HUES6 (cell line): ENCODE measurements around the gene WDFY4.

Source experiments
- H3K27ac ChIP-seq: 2 replicates; pipeline ENCODE4 v1.7.0; 2013; ENCODE audit warnings: low read depth, mild to moderate bottlenecking, low read length, inconsistent platforms
- H3K27me3 ChIP-seq: 2 replicates; pipeline ENCODE4 v1.6.1; 2013; ENCODE audit warnings: low read length; ENCODE audit not compliant: control insufficient read depth, insufficient read depth
- H3K36me3 ChIP-seq: 2 replicates; pipeline ENCODE4 v1.6.1; 2013; ENCODE audit warnings: low read length; ENCODE audit not compliant: control insufficient read depth, insufficient read depth
- H3K4me1 ChIP-seq: 2 replicates; pipeline ENCODE4 v1.6.1; 2013; ENCODE audit warnings: low read length; ENCODE audit not compliant: control insufficient read depth, insufficient read depth
- H3K4me3 ChIP-seq: 2 replicates; pipeline ENCODE4 v1.5.1; 2013; ENCODE audit warnings: low read depth, low read length
- H3K9ac ChIP-seq: one replicate; pipeline ENCODE4 v1.6.1; 2013; ENCODE audit warnings: mild to moderate bottlenecking, low read length
- H3K9me3 ChIP-seq: 2 replicates; pipeline ENCODE4 v1.6.1; 2013; ENCODE audit warnings: low read depth, low read length; ENCODE audit not compliant: control insufficient read depth, insufficient read depth

WDFY4 gene

GRCh38 chr10:48736596-48736995, 51.9 kb downstream of the WDFY4 start:
- Histone ChIP-seq H3K9ac (no peak overlapping the region), H3K4me3 (no peak overlapping the region), H3K27ac (no peak overlapping the region), H3K36me3 (no peaks in the 10 kb centered on the region), H3K9me3 (0 out of 2 replicates have a peak, but pooled peaks cover 4% of the 10 kb centered on the region), H3K27me3 (no peaks in the 10 kb centered on the region), H3K4me1 (no peaks in the 10 kb centered on the region; the same call in 1 of the 2 replicates)

- Histone ChIP-seq H3K36me3 (no peaks in the 10 kb centered on the region), H3K4me3 (no peak overlapping the region), H3K4me1 (no peaks in the 10 kb centered on the region; the same call in 1 of the 2 replicates), H3K27me3 (no peaks in the 10 kb centered on the region), H3K9me3 (0 out of 2 replicates have a peak, but pooled peaks cover 4% of the 10 kb centered on the region), H3K27ac (no peak overlapping the region), H3K9ac (no peak overlapping the region)
Measured at GRCh38 chr10:48737886-48738285, 53.2 kb downstream of the WDFY4 start.

DNA sequence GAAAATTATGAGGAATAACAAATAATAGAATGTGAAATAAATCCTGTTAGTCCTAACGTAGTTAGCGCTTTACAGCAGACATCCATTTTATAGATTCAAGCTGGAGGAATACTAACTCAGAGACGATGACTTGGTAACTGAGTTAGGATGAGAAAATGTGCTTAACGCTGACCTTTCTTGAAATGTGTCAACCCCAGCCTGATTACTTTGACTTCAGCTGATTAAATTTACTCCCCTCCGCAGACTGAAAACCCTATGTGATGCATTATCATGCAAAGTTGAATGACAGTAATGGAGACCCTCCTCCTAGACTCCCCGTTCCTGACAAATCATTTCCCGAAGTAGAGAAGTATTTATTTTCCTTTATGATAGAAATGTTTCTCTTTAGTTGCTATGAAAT, 54.5 kb downstream of the WDFY4 start:
- H3K27me3 ChIP-seq = no peaks in the 10 kb centered on the region

DNA sequence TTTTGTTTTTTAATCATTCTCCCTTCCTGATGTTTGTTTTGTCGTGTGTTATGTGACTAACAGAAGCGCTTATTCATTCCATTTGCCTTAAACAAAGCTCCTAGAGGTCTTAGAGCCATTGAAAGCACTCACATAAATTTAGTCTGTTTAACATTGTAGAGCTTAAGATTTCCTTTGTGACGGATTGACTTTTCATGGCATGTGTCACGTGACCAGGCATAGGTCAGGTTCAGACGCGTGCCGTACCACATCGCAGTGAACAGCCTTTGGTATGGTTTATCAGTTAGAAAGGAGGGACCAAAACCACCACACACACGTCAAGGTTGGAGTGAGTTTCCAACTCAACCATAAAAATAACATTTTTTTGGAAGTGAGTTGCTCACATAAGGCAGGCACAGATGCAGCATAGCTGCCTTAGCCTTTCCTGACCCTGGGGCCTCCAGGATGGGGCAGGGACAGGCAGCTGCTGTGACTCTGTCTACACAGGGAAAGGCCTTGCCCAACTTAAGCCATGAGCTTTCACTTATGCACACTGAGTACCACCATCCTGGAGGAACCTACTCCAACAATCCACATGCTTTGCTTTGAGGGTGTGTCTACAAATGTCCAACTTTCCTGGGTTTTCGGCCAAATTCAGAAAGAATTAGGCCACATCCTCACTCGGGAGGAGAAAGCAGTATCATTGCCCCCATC, 55.5 kb downstream of the WDFY4 start:
- H3K9ac ChIP-seq = no peak overlapping the region
- H3K4me1 ChIP-seq = no peaks in the 10 kb centered on the region
- no peaks in the 10 kb centered on the region for H3K27me3 ChIP-seq
- no peak overlapping the region for H3K4me3 ChIP-seq
- H3K9me3 ChIP-seq = 0 out of 2 replicates have a peak, but pooled peaks cover 4% of the 10 kb centered on the region
- H3K36me3 ChIP-seq = no peaks in the 10 kb centered on the region
- no peak overlapping the region for H3K27ac ChIP-seq

More for the DNA sequence above, 54.5 kb downstream of the WDFY4 start:
- no peaks in the 10 kb centered on the region for H3K4me1 ChIP-seq
- no peak overlapping the region for H3K4me3 ChIP-seq
- no peaks in the 10 kb centered on the region for H3K36me3 ChIP-seq
- H3K9ac ChIP-seq = no peak overlapping the region
- H3K9me3 ChIP-seq = 0 out of 2 replicates have a peak, but pooled peaks cover 4% of the 10 kb centered on the region
- H3K27ac ChIP-seq = no peak overlapping the region

GRCh38 chr10:48740988-48741387, 56.3 kb downstream of the WDFY4 start:
- H3K4me1 ChIP-seq = no peaks in the 10 kb centered on the region
- 0 out of 2 replicates have a peak, but pooled peaks cover 1% of the 10 kb centered on the region for H3K9me3 ChIP-seq
- no peak overlapping the region for H3K4me3 ChIP-seq
- H3K27ac ChIP-seq = no peak overlapping the region
- H3K9ac ChIP-seq = no peak overlapping the region
- H3K27me3 ChIP-seq = no peaks in the 10 kb centered on the region
- H3K36me3 ChIP-seq = no peaks in the 10 kb centered on the region

- Histone ChIP-seq H3K27me3 (no peaks in the 10 kb centered on the region), H3K4me1 (no peaks in the 10 kb centered on the region), H3K36me3 (no peaks in the 10 kb centered on the region)
Measured at GRCh38 chr10:48742891-48743860, 58.5 kb downstream of the WDFY4 start.

DNA sequence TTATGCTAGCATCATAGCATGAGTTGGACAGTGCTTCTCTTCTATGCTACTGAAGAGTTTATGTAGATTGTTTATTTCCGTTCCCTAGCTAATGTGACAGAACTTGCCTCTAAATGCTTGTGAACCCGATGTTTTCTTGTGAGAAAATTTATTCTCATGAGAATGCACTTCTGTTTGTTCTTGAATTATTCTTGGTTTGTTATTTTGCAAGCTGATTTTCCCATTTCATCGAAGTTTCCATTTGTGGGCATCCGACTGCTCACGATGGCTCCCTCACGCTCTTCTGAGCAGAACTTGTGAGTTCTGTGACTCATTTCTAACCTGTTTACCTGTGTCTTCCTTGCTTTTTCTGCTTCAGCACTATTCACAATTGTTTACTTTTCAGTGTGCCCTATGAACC, 59.9 kb downstream of the WDFY4 start:
- H3K36me3 ChIP-seq = no peaks in the 10 kb centered on the region
- H3K4me3 ChIP-seq = no peak overlapping the region
- no peaks in the 10 kb centered on the region for H3K27me3 ChIP-seq

More at GRCh38 chr10:48742891-48743860, 58.5 kb downstream of the WDFY4 start:
- Histone ChIP-seq H3K9me3 (no peaks in the 10 kb centered on the region), H3K27ac (no peak overlapping the region), H3K9ac (no peak overlapping the region), H3K4me3 (no peak overlapping the region)

DNA sequence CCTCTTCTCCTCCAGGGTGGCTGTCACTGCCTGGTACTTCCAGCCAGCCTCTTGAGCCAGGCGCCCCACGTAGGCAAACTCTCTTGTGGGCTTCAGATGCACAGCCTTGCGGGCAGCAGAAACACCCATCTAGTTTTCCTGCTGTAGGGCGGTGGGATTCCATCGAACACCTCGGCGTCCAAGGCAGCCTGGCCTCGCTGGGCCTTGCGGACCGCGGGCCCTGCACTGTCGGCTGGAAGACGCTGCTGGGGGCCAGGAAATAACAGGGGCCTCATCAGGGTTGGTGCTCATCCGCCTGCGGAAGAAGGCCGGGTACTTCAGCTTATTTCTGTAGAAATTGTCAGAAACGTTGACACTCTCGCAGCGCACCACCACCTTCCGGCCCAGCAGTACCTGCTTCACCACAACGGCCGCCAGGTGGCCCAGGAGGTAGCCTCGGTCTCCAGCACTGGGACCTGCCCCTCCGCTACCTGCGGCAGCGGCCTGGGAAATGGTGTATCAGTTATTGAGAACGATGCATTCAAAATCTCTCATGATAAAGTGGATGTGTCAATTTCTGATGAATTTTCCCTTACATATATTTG, 61.1 kb downstream of the WDFY4 start:
- no peak overlapping the region for H3K9ac ChIP-seq
- H3K9me3 ChIP-seq = no peaks in the 10 kb centered on the region
- H3K27ac ChIP-seq = no peak overlapping the region
- H3K36me3 ChIP-seq = no peaks in the 10 kb centered on the region
- no peaks in the 10 kb centered on the region for H3K27me3 ChIP-seq
- no peaks in the 10 kb centered on the region for H3K4me1 ChIP-seq
- no peak overlapping the region for H3K4me3 ChIP-seq

More for the DNA sequence above, 59.9 kb downstream of the WDFY4 start:
- Histone ChIP-seq H3K9me3 (no peaks in the 10 kb centered on the region), H3K4me1 (no peaks in the 10 kb centered on the region), H3K9ac (no peak overlapping the region), H3K27ac (no peak overlapping the region)

DNA sequence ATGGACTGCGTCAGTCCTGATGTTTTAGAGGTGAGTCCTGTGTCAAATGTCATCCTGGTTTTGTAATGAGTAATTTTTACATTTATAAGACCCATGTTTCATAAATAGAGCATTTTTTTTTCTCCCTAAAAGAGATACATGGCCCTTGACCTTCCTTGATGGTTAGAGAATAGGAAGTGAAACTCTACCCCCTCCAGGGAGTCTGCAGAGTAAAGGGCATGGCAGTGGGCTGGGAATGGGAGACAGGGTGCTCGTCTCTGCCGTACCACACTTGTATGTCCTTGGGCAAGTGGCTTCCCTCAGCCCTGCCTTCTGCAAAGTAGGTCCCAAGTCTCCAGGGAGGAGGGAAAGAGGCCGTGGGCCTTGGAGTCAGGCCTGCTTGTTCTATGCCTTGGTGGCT, 63.9 kb downstream of the WDFY4 start:
- no peak overlapping the region for H3K4me3 ChIP-seq
- H3K36me3 ChIP-seq = no peaks in the 10 kb centered on the region
- H3K27ac ChIP-seq = no peak overlapping the region
- no peaks in the 10 kb centered on the region for H3K4me1 ChIP-seq
- no peaks in the 10 kb centered on the region for H3K27me3 ChIP-seq
- no peaks in the 10 kb centered on the region for H3K9me3 ChIP-seq
- no peak overlapping the region for H3K9ac ChIP-seq

DNA sequence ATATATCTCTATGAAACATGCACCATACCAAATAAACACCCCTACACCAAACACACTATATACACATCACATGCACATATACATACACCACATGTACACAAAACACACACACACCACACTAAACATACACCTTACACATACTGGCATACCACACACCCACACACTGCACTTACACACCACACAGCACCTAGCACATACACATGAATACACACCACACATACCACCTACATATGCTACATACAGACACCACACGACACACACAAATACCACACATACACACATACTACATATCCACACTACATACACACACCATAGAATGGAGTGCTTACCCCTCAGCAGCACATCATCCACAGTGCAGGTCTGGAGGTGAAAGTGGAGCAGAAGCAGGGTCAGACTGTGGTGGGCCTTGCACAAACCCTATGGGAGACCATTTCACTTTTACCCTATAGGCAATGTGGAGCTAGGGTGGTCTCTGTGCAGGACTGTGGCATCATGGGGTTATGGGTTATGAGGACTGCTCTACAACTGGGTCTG, 64.6 kb downstream of the WDFY4 start:
- Histone ChIP-seq H3K9me3 (no peaks in the 10 kb centered on the region), H3K9ac (no peak overlapping the region), H3K27me3 (no peaks in the 10 kb centered on the region), H3K4me3 (no peak overlapping the region), H3K36me3 (no peaks in the 10 kb centered on the region), H3K27ac (no peak overlapping the region), H3K4me1 (no peaks in the 10 kb centered on the region)
